22Rv1 (cell line): Measurements from ENCODE around the gene CHMP1A.

ENCODE experiments used
- ZFX ChIP-seq: fragments of 450-650 bp; IDR thresholded peaks from 2 replicates; pipeline ENCODE4 v1.6.1; 2017; ENCODE audit warnings: antibody characterized with exemption, borderline replicate concordance
- TF ChIP-seq, protein P1 (sequence below): fragments of 450-650 bp; IDR thresholded peaks from 2 replicates; pipeline ENCODE4 v1.5.1; 2017; ENCODE audit warnings: mild to moderate bottlenecking

DNA sequence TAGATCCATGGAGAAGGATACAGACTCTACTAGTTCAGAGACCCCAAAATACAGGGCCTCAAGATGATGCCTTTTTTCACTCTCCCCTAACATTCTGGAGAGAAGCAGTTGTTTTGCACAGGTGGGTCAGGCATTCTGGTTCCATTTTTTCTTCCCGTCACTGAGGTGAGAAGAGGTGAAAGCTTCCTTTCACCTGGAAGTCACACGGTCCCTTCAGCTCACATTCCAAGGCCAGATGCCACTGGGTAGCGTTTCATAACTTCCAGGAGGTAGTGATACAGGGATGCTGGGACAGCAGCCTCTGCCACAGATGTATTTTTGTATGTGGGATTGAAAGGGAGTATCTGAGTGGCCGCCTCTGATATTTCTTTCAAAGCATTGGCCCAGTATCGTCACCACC is 30.9 kb upstream of the CHMP1A start:
- TF ChIP-seq, protein P1, sequence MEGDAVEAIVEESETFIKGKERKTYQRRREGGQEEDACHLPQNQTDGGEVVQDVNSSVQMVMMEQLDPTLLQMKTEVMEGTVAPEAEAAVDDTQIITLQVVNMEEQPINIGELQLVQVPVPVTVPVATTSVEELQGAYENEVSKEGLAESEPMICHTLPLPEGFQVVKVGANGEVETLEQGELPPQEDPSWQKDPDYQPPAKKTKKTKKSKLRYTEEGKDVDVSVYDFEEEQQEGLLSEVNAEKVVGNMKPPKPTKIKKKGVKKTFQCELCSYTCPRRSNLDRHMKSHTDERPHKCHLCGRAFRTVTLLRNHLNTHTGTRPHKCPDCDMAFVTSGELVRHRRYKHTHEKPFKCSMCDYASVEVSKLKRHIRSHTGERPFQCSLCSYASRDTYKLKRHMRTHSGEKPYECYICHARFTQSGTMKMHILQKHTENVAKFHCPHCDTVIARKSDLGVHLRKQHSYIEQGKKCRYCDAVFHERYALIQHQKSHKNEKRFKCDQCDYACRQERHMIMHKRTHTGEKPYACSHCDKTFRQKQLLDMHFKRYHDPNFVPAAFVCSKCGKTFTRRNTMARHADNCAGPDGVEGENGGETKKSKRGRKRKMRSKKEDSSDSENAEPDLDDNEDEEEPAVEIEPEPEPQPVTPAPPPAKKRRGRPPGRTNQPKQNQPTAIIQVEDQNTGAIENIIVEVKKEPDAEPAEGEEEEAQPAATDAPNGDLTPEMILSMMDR, result no peak
- no peak for TF ChIP-seq ZFX
